Measurements from ENCODE around the gene AP1M2.

DNA sequence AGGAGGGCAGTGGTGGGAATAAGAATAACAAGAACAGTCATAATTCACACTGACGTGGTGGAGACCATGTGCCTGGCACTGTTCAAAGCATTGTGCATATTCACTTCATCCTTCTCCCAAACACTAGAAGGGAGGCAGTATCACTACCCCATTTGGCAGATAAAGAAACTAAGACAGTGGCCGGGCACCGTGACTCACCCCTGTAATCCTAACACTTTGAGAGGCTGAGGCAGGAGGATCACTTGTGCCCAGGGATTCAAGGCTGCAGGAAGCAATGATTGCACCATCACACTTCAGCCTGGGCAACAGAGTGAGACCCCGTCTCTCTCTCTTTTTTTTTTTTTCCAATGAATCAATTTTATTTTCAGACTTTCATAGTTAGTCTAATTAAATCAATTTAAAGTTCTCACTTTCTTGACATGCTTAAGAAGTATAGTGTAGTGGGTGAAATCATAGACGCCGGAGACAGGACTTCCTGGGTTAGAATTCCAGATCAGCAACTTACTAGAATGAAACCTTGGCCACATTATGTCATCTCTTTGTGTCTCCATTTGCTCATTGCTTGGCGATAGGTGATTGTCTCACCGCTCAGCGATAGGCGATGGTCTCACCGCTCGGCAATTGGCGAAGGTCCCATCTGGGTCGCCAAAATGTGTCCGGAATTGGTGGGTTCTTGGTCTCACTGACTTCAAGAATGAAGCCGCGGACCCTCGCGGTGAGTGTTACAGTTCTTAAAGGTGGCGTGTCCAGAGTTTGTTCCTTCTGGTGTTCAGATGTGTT, 48.7 kb downstream of the AP1M2 start:
- TF ChIP-seq, protein P1, sequence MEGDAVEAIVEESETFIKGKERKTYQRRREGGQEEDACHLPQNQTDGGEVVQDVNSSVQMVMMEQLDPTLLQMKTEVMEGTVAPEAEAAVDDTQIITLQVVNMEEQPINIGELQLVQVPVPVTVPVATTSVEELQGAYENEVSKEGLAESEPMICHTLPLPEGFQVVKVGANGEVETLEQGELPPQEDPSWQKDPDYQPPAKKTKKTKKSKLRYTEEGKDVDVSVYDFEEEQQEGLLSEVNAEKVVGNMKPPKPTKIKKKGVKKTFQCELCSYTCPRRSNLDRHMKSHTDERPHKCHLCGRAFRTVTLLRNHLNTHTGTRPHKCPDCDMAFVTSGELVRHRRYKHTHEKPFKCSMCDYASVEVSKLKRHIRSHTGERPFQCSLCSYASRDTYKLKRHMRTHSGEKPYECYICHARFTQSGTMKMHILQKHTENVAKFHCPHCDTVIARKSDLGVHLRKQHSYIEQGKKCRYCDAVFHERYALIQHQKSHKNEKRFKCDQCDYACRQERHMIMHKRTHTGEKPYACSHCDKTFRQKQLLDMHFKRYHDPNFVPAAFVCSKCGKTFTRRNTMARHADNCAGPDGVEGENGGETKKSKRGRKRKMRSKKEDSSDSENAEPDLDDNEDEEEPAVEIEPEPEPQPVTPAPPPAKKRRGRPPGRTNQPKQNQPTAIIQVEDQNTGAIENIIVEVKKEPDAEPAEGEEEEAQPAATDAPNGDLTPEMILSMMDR (IDR thresholded peaks at IDR 0.05): no peak
- TF ChIP-seq POLR2AphosphoS5 (IDR thresholded peaks at IDR 0.05): no peak
